ENCODE results near the gene MOB3C.

The MOB3C gene

GRCh38 chr1:46638921-46639320 is 22.3 kb upstream of the MOB3C start:
- no peak for DNase-seq (ENCODE audit: low spot score)

- no peak for DNase-seq (ENCODE audit: low spot score)
Measured at GRCh38 chr1:46637444-46638083, 21.0 kb upstream of the MOB3C start.

GRCh38 chr1:46635205-46635604 is 18.6 kb upstream of the MOB3C start:
- no peak for DNase-seq (ENCODE audit: low spot score)

- DNase-seq (ENCODE audit: low spot score) = no peak
Measured at GRCh38 chr1:46630719-46631118, 14.1 kb upstream of the MOB3C start.

GRCh38 chr1:46623743-46624644 is 7.4 kb upstream of the MOB3C start:
- DNase-seq (ENCODE audit: low spot score) = no peak

GRCh38 chr1:46622344-46622743 is 5.7 kb upstream of the MOB3C start:
- no peak for DNase-seq (ENCODE audit: low spot score)

- DNase-seq (ENCODE audit: low spot score) = no peak
Measured at GRCh38 chr1:46621930-46622329, 5.3 kb upstream of the MOB3C start.

GRCh38 chr1:46619656-46620258 is 3.1 kb upstream of the MOB3C start:
- DNase-seq (ENCODE audit: low spot score) = no peak

- DNase-seq (ENCODE audit: low spot score) = no peak
Measured at GRCh38 chr1:46618754-46619415, 2.3 kb upstream of the MOB3C start.

- DNase-seq (ENCODE audit: low spot score) = no peak
Measured at GRCh38 chr1:46617833-46618232, 1.2 kb upstream of the MOB3C start.

- DNase-seq (ENCODE audit: low spot score) = no peak
Measured at GRCh38 chr1:46617108-46617800, 643 bp upstream of the MOB3C start.

- DNase-seq (ENCODE audit: low spot score) = no peak
Measured at GRCh38 chr1:46615735-46616134, 876 bp downstream of the MOB3C start.

GRCh38 chr1:46615088-46615487 is 1.5 kb downstream of the MOB3C start:
- DNase-seq (ENCODE audit: low spot score) = no peak

GRCh38 chr1:46614604-46614984 is 2.0 kb downstream of the MOB3C start:
- no peak for DNase-seq (ENCODE audit: low spot score)

GRCh38 chr1:46613661-46614603 is 2.7 kb downstream of the MOB3C start:
- DNase-seq (ENCODE audit: low spot score) = no peak

- DNase-seq (ENCODE audit: low spot score) = no peak
Measured at GRCh38 chr1:46612937-46613660, 3.5 kb downstream of the MOB3C start.

- no peak for DNase-seq (ENCODE audit: low spot score)
Measured at GRCh38 chr1:46611691-46612221, 4.9 kb downstream of the MOB3C start.

GRCh38 chr1:46607345-46608130 is 9.1 kb downstream of the MOB3C start:
- no peak for DNase-seq (ENCODE audit: low spot score)
